ENCODE measurements around the gene TEN1.

DNA sequence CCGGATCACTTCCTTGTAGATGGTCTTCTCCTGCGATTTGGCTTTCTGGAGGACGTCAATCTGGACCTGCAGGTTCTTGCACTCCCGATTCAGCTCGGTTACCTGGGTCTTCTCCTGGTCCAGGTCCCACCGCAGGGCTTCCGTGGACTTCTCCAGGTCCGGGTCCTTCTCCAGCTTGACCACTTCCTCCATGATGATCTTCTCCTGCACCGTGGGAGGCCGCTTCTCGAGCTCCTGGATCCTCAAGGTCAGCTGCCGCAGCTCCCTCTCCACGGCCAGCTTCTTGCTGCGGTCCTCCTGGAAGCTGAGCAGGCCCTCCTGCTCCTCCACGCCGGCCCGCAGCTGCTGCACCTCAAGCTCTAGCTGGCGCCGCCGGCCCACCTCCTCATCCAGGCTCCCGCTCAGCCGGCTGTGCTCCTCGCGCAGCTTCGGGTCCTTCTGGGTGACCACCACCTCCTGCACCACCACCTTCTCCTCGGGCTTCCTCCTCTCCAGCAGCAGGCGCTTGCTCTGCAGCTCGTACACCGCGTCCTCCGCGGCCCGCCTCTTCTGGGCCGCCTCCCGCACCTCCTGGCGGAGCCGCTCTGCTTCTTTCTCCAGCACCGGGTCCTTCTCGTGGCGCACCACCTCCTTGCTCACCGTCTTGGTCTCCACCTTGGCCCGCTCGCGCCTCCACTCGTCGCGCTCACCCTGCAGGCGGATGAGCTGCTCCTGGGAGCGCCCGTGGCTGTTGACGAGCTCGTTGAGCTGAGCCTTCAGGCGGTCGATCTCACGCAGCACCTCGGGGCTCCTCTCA, 29.8 kb downstream of the TEN1 start:
- TF ChIP-seq, protein P1, sequence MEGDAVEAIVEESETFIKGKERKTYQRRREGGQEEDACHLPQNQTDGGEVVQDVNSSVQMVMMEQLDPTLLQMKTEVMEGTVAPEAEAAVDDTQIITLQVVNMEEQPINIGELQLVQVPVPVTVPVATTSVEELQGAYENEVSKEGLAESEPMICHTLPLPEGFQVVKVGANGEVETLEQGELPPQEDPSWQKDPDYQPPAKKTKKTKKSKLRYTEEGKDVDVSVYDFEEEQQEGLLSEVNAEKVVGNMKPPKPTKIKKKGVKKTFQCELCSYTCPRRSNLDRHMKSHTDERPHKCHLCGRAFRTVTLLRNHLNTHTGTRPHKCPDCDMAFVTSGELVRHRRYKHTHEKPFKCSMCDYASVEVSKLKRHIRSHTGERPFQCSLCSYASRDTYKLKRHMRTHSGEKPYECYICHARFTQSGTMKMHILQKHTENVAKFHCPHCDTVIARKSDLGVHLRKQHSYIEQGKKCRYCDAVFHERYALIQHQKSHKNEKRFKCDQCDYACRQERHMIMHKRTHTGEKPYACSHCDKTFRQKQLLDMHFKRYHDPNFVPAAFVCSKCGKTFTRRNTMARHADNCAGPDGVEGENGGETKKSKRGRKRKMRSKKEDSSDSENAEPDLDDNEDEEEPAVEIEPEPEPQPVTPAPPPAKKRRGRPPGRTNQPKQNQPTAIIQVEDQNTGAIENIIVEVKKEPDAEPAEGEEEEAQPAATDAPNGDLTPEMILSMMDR (IDR thresholded peaks at IDR 0.05), result no peak
- TF ChIP-seq POLR2AphosphoS5 (IDR thresholded peaks at IDR 0.05), result no peak
- TF ChIP-seq POLR2A (IDR thresholded peaks at IDR 0.05), result no peak
- no peak for TF ChIP-seq EP300 (IDR thresholded peaks at IDR 0.05)
